SU-DHL-6 (cell line): ENCODE data around the gene B3GNT2.

ENCODE experiments used
- H2AFZ ChIP-seq: fragments of 200-600 bp; sonication (generic); 2 replicates; pipeline ENCODE4 v1.6.1; 2014; ENCODE audit warnings: low read depth, mild to moderate bottlenecking, moderate library complexity, mixed read lengths, antibody characterized with exemption, low read length; ENCODE audit not compliant: severe bottlenecking
- H3F3A ChIP-seq: fragments of 200-600 bp; shearing (Covaris generic); 2 replicates; pipeline ENCODE4 v1.6.0; 2016; ENCODE audit warnings: antibody characterized with exemption, mild to moderate bottlenecking; ENCODE audit not compliant: insufficient read depth
- H3K27ac ChIP-seq: fragments of 200-600 bp; sonication (generic); 2 replicates; pipeline ENCODE4 v1.5.1; 2016; ENCODE audit warnings: low read depth, mild to moderate bottlenecking, low read length, moderate library complexity, mixed read lengths
- H3K27me3 ChIP-seq: fragments of 200-600 bp; sonication (generic), shearing (Covaris generic); 2 replicates; pipeline ENCODE4 v1.6.0; 2014; ENCODE audit warnings: mild to moderate bottlenecking, low read length
- H3K36me3 ChIP-seq: fragments of 200-600 bp; sonication (generic); 2 replicates; pipeline ENCODE4 v1.6.1; 2014; ENCODE audit warnings: mild to moderate bottlenecking, low read length, mixed read lengths
- H3K4me2 ChIP-seq: fragments of 300-600, 200-600 bp; shearing (Covaris generic), sonication (generic); 2 replicates; pipeline ENCODE4 v1.6.0; 2014; ENCODE audit warnings: low read length, low read depth, mild to moderate bottlenecking; ENCODE audit not compliant: poor library complexity, severe bottlenecking
- H3K4me3 ChIP-seq: fragments of 200-600 bp; sonication (generic); 2 replicates; pipeline ENCODE4 v1.5.1; 2014; ENCODE audit warnings: antibody characterized with exemption, low read length, mild to moderate bottlenecking, mixed read lengths; ENCODE audit not compliant: insufficient read depth, poor library complexity, severe bottlenecking
- H3K79me2 ChIP-seq: fragments of 200-600 bp; sonication (generic); 2 replicates; pipeline ENCODE4 v1.6.1; 2014; ENCODE audit warnings: mild to moderate bottlenecking, low read length, moderate library complexity; ENCODE audit not compliant: insufficient read depth
- H3K9ac ChIP-seq: fragments of 200-600 bp; sonication (generic); 2 replicates; pipeline ENCODE4 v1.7.0; 2014; ENCODE audit warnings: mild to moderate bottlenecking, low read length
- H3K9me2 ChIP-seq: fragments of 200-600 bp; sonication (generic); replicated peaks from 2 replicates; pipeline ENCODE4 v1.6.1; 2014; ENCODE audit warnings: low read length; ENCODE audit not compliant: insufficient read depth
- H3K9me3 ChIP-seq: fragments of 200-600 bp; sonication (generic); 2 replicates; pipeline ENCODE4 v1.6.1; 2014; ENCODE audit warnings: low read length, mixed read lengths; ENCODE audit not compliant: insufficient read depth
- H4K20me1 ChIP-seq: fragments of 200-600 bp; sonication (generic); 2 replicates; pipeline ENCODE4 v1.6.1; 2014; ENCODE audit warnings: low read depth, mild to moderate bottlenecking, antibody characterized with exemption, low read length, moderate library complexity, mixed read lengths
- EZH2phosphoT487 ChIP-seq: fragments of 200-600 bp; sonication (generic), shearing (Covaris generic); conservative IDR thresholded peaks from 2 replicates; pipeline ENCODE4 v1.6.1; 2018; ENCODE audit warnings: mild to moderate bottlenecking, antibody characterized with exemption, low read length, moderate library complexity, mixed read lengths
- TF ChIP-seq, protein P1 (sequence below): fragments of 200-600 bp; sonication (generic); IDR thresholded peaks from one replicate; pipeline ENCODE4 v1.5.1; 2017; ENCODE audit warnings: antibody characterized with exemption, mild to moderate bottlenecking, low read length, moderate library complexity; ENCODE audit not compliant: insufficient read depth, poor library complexity, severe bottlenecking

B3GNT2 gene

GRCh38 chr2:62184512-62185230 is 11.2 kb upstream of the B3GNT2 start:
- Histone ChIP-seq H4K20me1 (no peaks in the 10 kb centered on the region), H3K79me2 (no peaks in the 10 kb centered on the region)
- no peak for TF ChIP-seq EZH2phosphoT487
- TF ChIP-seq, protein P1, sequence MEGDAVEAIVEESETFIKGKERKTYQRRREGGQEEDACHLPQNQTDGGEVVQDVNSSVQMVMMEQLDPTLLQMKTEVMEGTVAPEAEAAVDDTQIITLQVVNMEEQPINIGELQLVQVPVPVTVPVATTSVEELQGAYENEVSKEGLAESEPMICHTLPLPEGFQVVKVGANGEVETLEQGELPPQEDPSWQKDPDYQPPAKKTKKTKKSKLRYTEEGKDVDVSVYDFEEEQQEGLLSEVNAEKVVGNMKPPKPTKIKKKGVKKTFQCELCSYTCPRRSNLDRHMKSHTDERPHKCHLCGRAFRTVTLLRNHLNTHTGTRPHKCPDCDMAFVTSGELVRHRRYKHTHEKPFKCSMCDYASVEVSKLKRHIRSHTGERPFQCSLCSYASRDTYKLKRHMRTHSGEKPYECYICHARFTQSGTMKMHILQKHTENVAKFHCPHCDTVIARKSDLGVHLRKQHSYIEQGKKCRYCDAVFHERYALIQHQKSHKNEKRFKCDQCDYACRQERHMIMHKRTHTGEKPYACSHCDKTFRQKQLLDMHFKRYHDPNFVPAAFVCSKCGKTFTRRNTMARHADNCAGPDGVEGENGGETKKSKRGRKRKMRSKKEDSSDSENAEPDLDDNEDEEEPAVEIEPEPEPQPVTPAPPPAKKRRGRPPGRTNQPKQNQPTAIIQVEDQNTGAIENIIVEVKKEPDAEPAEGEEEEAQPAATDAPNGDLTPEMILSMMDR = no peak

DNA sequence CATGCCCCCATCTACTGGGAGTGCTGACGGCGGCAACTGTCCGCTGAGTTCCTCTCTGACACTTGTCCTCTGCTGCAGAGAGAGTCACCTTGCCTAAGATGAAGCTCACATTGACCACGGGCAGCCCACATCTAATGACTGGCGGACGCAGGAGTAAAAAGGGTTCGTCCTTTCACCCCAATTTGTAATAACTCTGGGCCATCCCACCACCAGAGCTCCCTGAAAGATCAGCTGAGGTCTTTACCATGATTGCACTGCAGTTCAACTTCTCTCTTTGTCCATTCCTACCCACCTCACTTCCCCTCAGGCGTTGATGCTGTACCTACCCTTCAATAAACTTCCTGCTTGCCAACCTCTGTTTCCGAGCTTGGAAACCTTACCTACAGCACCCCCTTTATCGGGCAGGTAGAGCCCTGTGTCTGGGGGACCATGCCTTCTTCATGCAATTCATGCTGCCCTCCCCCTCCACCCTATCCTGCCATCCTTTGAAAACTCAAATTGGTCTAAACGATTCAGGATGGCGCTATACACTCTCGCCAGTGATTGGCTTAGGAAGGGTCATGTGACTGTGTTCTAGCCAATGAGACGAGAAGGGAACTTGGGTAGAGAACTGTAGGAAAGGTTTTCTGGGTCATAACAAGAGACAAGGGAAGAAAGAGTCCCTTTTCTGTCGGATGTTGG is 10.3 kb upstream of the B3GNT2 start:
- Histone ChIP-seq H3K9ac (no peak overlapping the region), H3K36me3 (no peaks in the 10 kb centered on the region), H3K79me2 (no peaks in the 10 kb centered on the region), H2AFZ (no peak overlapping the region), H3K4me2 (no peak overlapping the region), H3K9me2 (no peaks in the 10 kb centered on the region), H3K27ac (no peak overlapping the region), H3F3A (no peaks in the 10 kb centered on the region), H3K27me3 (no peaks in the 10 kb centered on the region), H3K4me3 (no peak overlapping the region), H4K20me1 (no peaks in the 10 kb centered on the region), H3K9me3 (no peaks in the 10 kb centered on the region)
- TF ChIP-seq, protein P1 = no peak
- no peak for TF ChIP-seq EZH2phosphoT487

More at GRCh38 chr2:62184512-62185230, 11.2 kb upstream of the B3GNT2 start:
- Histone ChIP-seq H3K9ac (no peak overlapping the region), H3K9me3 (no peaks in the 10 kb centered on the region), H3K9me2 (no peaks in the 10 kb centered on the region), H3K36me3 (no peaks in the 10 kb centered on the region), H3K4me3 (no peak overlapping the region), H3K4me2 (no peak overlapping the region), H2AFZ (no peak overlapping the region), H3K27me3 (no peaks in the 10 kb centered on the region), H3F3A (no peaks in the 10 kb centered on the region), H3K27ac (no peak overlapping the region)

DNA sequence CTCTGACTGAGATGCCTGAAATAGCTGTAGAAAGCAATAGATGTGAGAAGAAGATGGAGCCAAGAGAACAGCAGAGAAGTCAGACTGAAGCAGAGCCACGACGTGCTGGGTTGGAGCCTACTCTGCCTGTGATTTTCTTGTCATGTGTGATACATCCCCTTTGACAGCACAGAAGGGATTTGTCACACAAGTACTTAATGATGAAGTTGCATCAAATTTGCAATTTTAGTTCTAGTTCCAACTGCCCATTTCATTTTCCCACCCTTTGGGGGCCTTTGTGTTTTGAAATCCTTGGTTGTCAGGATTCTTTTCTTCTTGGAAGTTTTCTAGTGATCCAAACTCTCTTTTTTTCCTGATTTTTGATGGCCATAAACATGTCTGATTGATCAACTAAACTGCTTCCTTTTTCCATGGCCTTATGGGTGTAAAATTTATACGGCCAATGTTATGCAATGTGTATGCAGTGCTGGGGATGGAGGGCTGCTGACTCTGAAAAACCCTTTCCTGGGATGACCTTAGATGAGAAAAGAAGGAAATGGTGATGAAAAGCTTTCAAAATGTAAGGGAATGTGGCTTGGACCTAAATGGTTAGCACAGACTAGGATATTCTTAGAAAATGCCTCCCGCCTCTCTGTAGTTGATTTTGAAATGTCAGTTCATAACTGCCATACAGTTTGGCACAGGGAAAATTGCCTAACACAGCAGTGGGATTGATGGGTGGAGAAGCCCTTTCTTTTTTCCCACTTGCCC is 9.6 kb upstream of the B3GNT2 start:
- no peaks in the 10 kb centered on the region for H3K79me2 ChIP-seq
- no peaks in the 10 kb centered on the region for H3K9me3 ChIP-seq
- no peak overlapping the region for H2AFZ ChIP-seq
- H3K36me3 ChIP-seq = no peaks in the 10 kb centered on the region
- no peak overlapping the region for H3K4me2 ChIP-seq
- H3K27ac ChIP-seq = no peak overlapping the region
- H3K4me3 ChIP-seq = no peak overlapping the region
- TF ChIP-seq, protein P1 = no peak
- TF ChIP-seq EZH2phosphoT487 = no peak
- H3K27me3 ChIP-seq = no peaks in the 10 kb centered on the region
- no peaks in the 10 kb centered on the region for H4K20me1 ChIP-seq
- no peaks in the 10 kb centered on the region for H3K9me2 ChIP-seq
- H3F3A ChIP-seq = no peaks in the 10 kb centered on the region
- H3K9ac ChIP-seq = no peak overlapping the region
